Measurements from ENCODE around the gene NINJ2.

- TF ChIP-seq YY1 (IDR thresholded peaks at IDR 0.05; ENCODE audit: insufficient read depth, insufficient read length) (no peak), ZNF274 (IDR thresholded peaks at IDR 0.05; ENCODE audit: low read depth, low read length) (no peak)
Observed at GRCh38 chr12:543114-543451, 120.2 kb downstream of the NINJ2 start.
